OCI-M2 (cell line): ENCODE measurements around the gene PLXND1.
"Not testable (repeated sequence)": the region's sequence is repeated elsewhere in the genome, so short reads cannot be mapped to it uniquely, and the experiment has no call there.

Experiments
- DNase-seq: peaks from one replicate; lab custom pipeline; 2025; ENCODE audit not compliant: unreplicated experiment; lab: John Stamatoyannopoulos, UW

Gene PLXND1

GRCh38 chr3:129615751-129616281 lies 9.3 kb upstream of the PLXND1 start:
- DNase-seq, result no peak

DNA sequence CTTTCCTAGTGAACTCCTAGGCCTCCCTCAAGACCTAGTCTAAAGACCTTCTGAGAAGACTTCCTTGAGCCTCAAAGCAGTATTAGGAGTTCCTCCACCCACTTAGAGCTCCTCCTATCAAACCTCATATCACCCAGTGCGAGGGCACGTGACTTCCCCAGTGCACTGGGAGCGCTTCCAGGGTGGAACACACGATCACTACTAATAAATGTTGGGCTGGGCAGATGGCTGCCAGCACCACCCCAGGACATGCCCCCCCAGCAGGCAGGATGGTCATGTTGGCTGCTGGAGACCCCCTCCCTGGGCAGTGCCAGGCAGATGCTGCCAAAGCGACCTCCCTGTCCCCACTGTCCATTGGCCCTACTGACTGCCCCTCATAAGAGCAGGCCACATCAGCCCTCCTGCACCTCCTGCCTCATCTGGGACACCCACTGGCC lies 8.5 kb upstream of the PLXND1 start:
- no peak for DNase-seq

- DNase-seq, result no peak
Measured at GRCh38 chr3:129614435-129614834, 8.0 kb upstream of the PLXND1 start.

GRCh38 chr3:129613367-129613740 lies 6.9 kb upstream of the PLXND1 start:
- no peak for DNase-seq

DNA sequence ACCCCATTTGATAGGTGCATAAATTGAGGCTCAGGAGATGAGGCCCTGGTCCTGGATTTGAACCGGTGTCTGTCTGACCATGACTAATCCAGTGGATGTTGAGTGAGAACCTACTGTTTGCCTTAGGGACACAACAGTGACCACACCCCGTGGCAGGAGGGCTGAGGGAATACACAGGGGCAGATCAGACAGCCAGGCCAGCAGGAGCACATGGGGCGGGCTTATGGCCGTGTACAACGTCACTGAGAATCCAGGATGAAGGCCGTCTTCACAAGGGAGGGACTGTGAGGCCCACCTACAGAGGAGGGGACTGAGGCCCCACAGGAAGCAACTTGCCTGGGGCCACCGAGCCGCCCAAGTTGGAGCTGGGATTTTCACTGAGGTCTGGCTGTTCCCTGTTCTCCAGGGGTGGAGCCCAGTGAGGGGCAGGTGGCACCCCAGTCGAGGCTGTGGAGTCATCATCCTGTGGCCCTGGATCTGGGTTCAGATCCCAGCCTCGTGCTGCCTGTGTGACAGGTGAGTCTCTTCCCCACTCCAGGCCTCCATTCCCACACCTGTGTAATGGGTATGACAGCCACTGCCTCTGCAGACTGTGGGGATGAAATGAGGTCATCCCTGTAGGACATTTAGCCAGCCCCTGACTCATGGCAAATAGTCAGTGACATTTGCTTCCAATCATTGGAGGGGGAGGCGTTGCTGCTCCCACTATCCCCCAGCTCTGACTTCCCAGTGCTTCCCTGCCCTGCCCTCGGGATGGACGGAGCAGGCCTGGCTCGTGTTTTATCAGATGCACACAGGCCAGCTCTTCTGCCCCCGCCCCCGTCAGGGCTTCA lies 6.3 kb upstream of the PLXND1 start:
- DNase-seq, result peak; percentile 41

- DNase-seq, result no peak
Measured at GRCh38 chr3:129611812-129612533, 5.5 kb upstream of the PLXND1 start.

DNA sequence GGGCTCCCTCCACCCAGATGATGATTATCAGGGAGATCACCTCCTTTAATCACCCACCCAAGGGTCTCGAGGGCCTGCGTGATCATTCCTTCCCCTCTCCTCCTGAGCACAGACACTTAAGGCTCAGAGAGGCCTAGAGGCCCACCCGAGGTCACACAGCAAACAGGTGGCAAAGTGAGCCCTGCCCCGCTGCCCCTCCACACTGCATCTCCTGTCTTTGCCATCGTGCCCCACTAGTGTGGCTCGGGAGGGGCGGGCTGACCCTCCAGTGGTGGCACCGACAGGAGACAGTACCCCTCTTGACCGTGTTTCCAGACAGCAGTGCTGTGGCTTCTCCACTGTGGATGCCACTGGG lies 4.9 kb upstream of the PLXND1 start:
- DNase-seq, result no peak

DNA sequence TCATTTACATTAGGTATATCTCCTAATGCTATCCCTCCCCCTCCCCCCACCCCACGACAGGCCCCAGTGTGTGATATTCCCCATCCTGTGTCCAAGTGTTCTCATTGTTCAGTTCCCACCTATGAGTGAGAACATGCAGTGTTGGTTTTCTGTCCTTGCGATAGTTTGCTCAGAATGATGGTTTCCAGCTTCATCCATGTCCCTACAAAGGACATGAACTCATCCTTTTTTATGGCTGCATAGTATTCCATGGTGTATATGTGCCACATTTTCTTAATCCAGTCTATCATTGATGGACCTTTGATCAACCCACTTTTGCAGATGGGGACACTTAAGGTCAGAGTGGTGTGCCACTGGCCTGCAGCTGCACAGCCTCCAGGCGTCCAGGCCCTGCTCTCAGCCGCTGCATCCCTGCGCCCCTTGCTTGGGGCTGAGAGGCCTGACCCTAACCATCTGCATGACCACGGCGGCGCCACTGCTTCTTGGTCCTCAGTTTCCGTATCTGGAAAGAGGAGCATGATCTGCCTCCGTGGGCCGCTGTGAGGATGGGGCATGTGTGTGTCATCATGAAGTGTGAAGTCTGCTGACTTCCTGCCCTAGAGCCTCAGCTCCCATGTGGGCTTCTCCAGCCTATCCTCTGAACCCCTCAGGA lies 4.4 kb upstream of the PLXND1 start:
- not testable (repeated sequence) for DNase-seq

GRCh38 chr3:129610276-129610675 lies 3.8 kb upstream of the PLXND1 start:
- no peak for DNase-seq

DNA sequence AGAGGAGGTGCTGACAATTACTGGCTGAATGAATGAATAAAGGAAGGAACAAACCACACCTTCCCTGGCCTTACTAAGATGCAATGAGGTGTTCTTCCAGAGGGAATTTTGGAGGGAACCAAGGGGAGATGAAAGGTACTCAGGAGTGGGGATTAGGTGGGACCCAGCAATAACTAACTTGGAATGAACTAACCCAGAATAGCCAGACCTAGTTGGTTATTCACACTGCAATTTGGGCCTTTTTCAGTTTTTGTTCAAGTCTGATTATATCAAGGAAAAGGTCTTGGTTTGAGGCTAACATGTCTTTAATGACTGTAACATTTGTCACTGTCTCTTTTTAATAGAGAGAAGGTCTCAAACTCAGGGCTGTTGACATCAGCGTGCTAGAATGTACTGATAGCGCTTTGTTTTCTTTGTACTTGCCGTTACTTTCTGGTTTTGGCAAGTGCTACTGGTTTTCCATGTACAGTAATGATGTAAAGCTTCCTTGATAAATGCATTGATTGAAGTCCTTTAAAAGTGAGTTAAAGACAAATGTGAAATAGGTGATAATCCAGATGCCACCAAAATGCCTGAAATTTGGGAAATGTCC lies 3.2 kb upstream of the PLXND1 start:
- DNase-seq, result no peak

GRCh38 chr3:129608936-129609590 lies 2.6 kb upstream of the PLXND1 start:
- no peak for DNase-seq

- DNase-seq, result peak; percentile 32
Measured at GRCh38 chr3:129608087-129608935, 1.8 kb upstream of the PLXND1 start.

- no peak for DNase-seq
Measured at GRCh38 chr3:129607391-129608068, 1.1 kb upstream of the PLXND1 start.

- DNase-seq, result no peak
Measured at GRCh38 chr3:129605922-129606635, 397 bp downstream of the PLXND1 start.

GRCh38 chr3:129605203-129605921 lies 1.1 kb downstream of the PLXND1 start:
- DNase-seq, result no peak

DNA sequence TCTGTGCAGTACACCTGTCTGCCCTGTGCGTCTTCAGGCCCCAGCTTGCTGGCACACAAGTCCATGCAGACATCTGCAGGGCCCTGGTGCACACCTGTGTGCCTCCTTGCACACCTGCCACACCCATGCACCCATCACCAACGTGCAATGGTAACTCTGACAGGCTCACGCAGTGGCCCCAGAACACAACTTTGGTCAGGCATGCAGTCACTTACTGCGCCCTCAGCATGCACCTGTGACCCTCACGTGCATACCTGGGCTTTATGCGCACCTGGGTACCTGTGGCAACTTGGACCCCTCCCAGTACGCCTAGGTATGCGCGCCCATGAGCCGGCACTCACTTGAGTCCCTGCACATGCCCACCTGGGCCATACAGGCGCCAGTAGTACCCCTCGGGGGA lies 1.7 kb downstream of the PLXND1 start:
- DNase-seq, result no peak

- DNase-seq, result no peak
Measured at GRCh38 chr3:129603991-129604749, 2.3 kb downstream of the PLXND1 start.
